COLO668 (cell line): ENCODE measurements around the gene CLCN5.

Source experiments
- DNase-seq: peaks from one replicate; lab custom pipeline; 2025; ENCODE audit not compliant: unreplicated experiment; lab: John Stamatoyannopoulos, UW

The CLCN5 gene

DNA sequence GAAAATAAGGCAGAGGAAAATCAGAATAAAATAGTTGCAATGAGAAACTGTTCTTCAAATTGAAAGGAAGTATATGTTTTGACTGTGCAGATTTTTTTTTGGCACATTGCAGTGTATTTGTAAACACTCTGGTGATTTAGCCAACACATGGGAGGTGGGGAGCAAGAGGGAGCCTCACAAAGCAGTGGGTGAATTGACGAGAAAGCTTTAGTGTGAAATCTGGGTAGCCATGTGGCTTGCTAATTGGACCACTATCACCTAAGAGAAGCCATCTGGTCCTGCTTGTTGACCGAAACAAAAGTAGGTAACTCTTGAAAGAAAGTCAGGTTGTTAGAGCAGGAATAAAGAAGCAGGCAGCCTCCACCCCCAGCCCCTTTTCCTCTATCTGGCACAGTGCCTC is 10.4 kb downstream of the CLCN5 start:
- no peak for DNase-seq

DNA sequence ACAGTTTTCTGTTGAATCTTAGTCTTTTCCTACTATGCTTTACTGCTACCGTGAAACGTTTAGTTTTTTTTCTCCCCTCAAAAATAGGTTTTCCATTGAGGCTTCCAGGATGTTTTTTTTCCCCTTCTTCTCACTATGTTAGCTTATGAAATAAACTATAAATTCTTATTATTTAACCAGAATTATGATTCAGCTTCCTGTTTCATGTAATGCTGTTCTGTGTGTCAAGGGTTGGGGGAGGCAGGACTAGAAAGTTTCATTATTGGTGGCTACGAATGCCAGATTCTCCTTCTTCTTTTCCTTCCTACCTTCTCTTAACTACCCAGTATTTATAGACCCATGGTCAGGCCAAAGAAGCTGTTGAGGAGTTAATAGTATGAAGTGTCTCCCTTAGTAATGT is 11.8 kb downstream of the CLCN5 start:
- no peak for DNase-seq

DNA sequence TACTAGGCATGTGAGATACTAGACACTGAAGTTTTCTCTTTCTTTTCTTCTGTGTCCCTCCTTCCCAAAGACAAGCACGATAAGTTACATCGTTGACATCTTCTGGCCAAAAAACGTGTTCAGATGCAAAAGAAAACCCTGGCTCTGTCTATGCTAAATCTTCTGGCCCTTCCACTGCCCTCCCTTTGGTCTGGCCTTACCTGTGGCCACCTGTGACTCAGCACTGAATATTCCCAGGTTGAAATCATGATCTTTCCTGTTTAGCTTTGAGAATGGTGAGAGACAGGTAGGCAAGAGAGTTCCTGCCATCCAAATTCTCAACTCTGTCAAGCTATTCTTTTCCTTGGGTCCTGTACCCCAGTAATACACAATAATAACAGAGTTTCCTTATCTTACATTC is 12.3 kb downstream of the CLCN5 start:
- DNase-seq = no peak

- no peak for DNase-seq
Measured at GRCh38 chrX:49947781-49948180, 25.4 kb downstream of the CLCN5 start.

GRCh38 chrX:49949961-49950360 is 27.6 kb downstream of the CLCN5 start:
- DNase-seq = no peak

DNA sequence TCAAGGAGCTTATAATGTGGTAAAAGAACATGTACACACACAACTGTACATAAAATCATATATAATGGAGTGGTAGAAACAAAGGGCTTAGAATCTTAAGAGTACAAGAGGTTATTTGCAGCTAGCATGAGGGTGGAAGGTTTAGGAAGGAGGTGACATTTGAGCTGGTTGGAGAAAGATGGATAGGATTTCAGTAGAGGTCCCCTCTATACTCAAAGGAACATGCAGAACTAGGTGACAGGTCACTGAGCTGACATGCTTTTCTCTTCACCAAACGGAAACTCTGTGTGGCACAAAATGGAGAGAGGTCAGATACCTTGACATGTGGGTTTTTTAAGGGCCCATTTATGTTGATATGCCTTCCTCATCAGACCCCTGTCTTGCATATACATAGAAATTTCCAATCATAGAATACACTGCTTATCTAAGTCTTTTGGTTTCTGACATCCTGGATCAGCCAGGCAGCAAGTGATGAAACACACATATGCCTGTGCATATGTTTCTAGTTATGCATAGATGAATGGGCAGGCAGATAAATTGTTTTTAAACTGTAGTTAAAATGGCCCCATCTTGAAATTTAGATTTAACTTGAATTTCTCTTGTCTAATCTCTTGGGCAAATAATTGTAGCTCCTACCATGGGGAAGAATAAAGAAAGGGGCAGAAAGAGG is 29.3 kb downstream of the CLCN5 start:
- no peak for DNase-seq

DNA sequence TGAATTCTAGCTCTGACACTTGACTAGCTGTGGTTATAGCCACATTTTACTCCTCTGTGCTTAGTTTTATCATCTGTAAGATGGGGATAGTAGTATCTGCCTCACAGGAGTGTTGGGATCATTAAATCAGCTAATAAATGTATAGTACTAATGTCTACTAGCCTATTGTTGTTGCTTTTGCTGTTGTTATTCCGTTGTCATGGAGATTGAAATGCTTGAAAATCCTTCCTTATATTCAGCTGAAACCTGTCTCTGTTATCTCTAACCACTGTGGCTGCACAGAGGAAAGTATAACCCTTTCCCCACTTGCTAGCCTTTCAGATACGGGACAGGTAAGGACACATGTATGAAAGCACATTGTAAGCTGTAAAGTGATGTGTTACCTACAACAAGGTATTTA is 33.9 kb downstream of the CLCN5 start:
- DNase-seq = no peak

- no peak for DNase-seq
Measured at GRCh38 chrX:49958727-49959485, 36.5 kb downstream of the CLCN5 start.

DNA sequence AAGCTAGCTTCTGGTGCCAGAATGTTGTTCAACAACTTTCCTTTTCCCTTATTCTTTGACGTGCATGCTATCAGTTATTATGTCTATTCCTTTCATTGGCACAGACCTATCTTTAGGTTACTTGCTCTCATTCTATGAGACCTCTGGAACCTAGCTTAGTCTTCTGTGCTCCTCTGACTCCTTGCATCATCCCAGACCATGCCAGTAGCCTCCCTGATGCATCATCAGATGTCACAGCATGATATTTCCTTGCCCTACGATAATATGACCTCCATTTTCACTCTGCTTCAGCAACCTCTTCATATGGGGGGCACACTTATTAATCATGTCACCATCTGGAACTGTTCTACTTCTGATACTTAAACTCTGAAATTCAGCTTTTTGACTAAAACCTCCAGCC is 37.2 kb downstream of the CLCN5 start:
- DNase-seq = no peak

GRCh38 chrX:49960061-49960460 is 37.7 kb downstream of the CLCN5 start:
- no peak for DNase-seq

GRCh38 chrX:49970674-49971073 is 48.3 kb downstream of the CLCN5 start:
- no peak for DNase-seq

DNA sequence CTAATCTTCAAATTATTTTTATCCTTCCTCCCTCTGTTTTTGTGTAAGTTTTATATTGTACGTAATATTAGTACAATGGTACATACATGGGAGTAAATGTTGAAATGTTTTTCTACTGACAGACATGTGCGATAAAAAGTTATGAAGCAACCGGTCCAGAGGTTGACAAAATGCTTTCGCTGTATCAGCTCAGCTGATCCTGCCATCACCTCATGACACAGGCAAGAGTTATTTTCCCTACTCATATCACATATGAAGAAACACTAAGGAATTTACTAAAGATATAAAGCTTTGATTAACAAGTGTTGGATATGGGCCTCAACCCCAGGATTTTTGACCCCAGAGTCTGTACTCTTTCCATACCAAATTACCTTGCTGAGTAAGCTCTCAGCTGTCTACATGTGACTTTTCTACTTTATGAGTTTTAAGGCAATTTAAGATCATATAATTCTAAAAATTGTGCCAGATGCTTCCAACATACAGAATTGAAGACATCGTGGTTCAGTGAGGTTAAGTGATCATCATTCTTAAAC is 50.0 kb downstream of the CLCN5 start:
- DNase-seq = no peak

GRCh38 chrX:49976682-49977197 is 54.3 kb downstream of the CLCN5 start:
- DNase-seq = no peak

DNA sequence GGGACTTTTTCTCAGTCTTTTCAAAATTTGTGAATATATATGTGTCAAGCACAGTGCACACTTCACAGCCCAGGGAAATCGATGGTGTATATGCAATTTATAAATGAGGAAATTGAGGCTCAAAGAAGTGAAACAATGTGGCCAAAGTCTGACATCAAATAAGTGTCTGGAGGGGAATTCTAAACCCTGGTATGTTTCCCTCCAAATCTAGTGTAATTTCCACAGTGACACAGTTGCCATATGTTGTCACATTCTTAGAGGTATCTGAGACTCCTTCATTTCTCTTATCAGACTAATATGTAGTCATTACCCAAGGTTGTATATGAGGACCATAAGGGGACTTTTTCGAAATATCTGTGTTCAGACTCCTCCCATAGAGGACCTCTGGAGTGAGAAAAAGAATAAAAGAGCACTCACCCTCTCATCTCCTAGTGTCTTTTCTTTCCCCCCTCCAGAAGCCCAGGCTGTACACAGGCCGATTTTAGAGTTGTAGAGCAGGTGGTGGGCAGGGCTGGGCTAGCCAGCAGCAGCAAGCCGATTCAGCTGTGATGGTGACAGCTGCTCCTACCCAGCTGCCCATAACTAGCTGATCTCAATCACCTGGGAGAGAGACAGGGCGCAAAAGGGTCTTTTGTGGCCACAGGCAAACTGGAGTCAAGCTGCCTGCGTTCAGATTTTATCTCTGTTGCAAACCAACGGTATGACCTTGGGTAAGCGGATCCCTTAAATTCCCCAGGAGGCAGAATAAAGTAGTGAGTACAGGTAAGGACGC is 55.1 kb downstream of the CLCN5 start:
- no peak for DNase-seq

- DNase-seq = no peak
Measured at GRCh38 chrX:49978176-49978575, 55.8 kb downstream of the CLCN5 start.

GRCh38 chrX:49986058-49986457 is 63.7 kb downstream of the CLCN5 start:
- no peak for DNase-seq

GRCh38 chrX:49987651-49988050 is 65.3 kb downstream of the CLCN5 start:
- no peak for DNase-seq

- DNase-seq = no peak
Measured at GRCh38 chrX:49988143-49988542, 65.7 kb downstream of the CLCN5 start.

GRCh38 chrX:49991758-49992157 is 69.4 kb downstream of the CLCN5 start:
- DNase-seq = no peak

DNA sequence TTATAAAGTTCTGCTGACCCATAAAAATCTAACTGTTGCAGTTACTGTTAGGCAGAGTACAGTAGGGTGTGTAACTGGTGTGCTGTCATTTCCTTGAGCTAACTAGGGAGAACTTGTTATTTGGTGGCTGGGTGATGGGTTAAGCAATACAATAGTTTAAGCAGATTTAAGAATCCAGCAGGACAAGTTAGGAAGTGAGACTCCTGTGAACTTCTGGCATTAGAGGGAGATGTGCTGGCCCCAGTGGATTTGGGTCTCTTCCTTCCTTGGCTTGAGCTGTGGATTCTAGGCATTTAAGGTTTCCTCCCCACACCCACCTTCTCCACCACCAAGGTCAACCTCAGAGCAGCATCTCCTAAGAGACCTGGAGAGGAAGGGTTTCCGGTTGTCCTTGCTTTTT is 70.5 kb downstream of the CLCN5 start:
- no peak for DNase-seq

DNA sequence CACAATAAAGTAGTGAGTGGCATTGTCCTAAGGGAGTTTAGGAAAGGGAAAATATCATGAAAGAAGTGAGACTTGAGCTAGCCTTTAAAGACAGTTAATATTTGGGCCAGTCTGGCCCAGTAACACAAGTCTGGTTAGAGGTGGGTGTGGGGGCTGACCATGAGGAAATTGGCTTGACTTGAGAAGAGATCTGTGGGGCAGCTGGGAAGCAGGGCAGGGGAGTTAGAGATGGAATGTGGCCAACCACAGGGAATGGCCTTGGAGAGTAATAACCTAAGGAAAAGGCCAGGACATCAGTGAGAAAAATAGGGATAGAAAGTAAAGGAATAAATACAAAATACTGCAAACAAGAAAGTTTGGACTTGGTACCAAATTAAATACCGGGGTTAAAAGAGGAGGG is 71.3 kb downstream of the CLCN5 start:
- no peak for DNase-seq
